GM23338 (cell line): ENCODE data around the gene CNTNAP4.

Experiments used
- CREB1 ChIP-seq: fragments of 250-450 bp; sonication (Bioruptor Pico); IDR thresholded peaks from 2 replicates; pipeline ENCODE4 v1.5.0; 2020; ENCODE audit warnings: low read depth, mild to moderate bottlenecking, moderate library complexity
- CTCF ChIP-seq, 2 experiments: fragments of 200-600 bp in 1 of 2; sonication (generic) in 1 of 2; conservative IDR thresholded peaks; 2 replicates each; pipeline versions ENCODE4 v1.5.1 to v1.6.1; 2016 to 2017; ENCODE audit warnings: antibody characterized with exemption in 2 of 2, low read depth in 2 of 2, mild to moderate bottlenecking in 2 of 2, moderate library complexity in 1 of 2
- ETS1 ChIP-seq: IDR thresholded peaks from 2 replicates; pipeline ENCODE4 v1.6.1; 2016; ENCODE audit warnings: antibody characterized with exemption
- EZH2 ChIP-seq: fragments of 200-600 bp; sonication (generic); IDR thresholded peaks from one replicate; pipeline ENCODE4 v1.8.0; 2017; ENCODE audit warnings: antibody characterized with exemption, mild to moderate bottlenecking, low read depth; ENCODE audit not compliant: unreplicated experiment
- EZH2phosphoT487 ChIP-seq: fragments of 200-600 bp; sonication (generic); IDR thresholded peaks from one replicate; pipeline ENCODE4 v1.8.1; 2018; ENCODE audit warnings: antibody characterized with exemption; ENCODE audit not compliant: unreplicated experiment
- NANOG ChIP-seq: IDR thresholded peaks from 2 replicates; pipeline ENCODE4 v1.6.1; 2016; ENCODE audit warnings: antibody characterized with exemption, borderline replicate concordance
- POLR2AphosphoS5 ChIP-seq: IDR thresholded peaks from 2 replicates; pipeline ENCODE4 v1.6.1; 2016; ENCODE audit warnings: antibody characterized with exemption, low read depth
- REST ChIP-seq: IDR thresholded peaks from one replicate; pipeline ENCODE4 v1.6.1; 2018; ENCODE audit warnings: antibody characterized with exemption; ENCODE audit not compliant: unreplicated experiment
- ZNF462 ChIP-seq: fragments of 250-450 bp; sonication (Bioruptor Pico); IDR thresholded peaks from 2 replicates; pipeline ENCODE4 v1.5.0; 2020; ENCODE audit warnings: mild to moderate bottlenecking, moderate library complexity

GRCh38 chr16:76466871-76467270, 189.7 kb downstream of the CNTNAP4 start:
- no peak for TF ChIP-seq CTCF (conservative IDR thresholded peaks at IDR 0.05; ENCODE audit: low read depth in 2 of 2)
- no peak for TF ChIP-seq REST
- TF ChIP-seq EZH2, result no peak
- TF ChIP-seq EZH2phosphoT487, result no peak
- TF ChIP-seq NANOG, result no peak
- TF ChIP-seq ETS1, result no peak
- TF ChIP-seq ZNF462 (CRISPR knock-in tag), result no peak
- TF ChIP-seq POLR2AphosphoS5, result no peak
- no peak for TF ChIP-seq CREB1 (CRISPR knock-in tag)
